HG02981 (cell line): ENCODE results near the gene OR12D3.
"Not testable (repeated sequence)": the region's sequence is repeated elsewhere in the genome, so short reads cannot be mapped to it uniquely, and the experiment has no call there.

Source experiments
- ATAC-seq: cut with Tn5 transposase; IDR thresholded peaks from one replicate; pipeline ENCODE4 v1.9.1; 2021; ENCODE audit warnings: mild to moderate bottlenecking, moderate library complexity; ENCODE audit not compliant: unreplicated experiment

Gene OR12D3

GRCh38 chr6:29375191-29375590 is at the start of gene OR12D3:
OR12D3 (minus strand) TSS chr6:29375291; CDS start chr6:29375287, 4 bp downstream.
- ATAC-seq, result no peak

GRCh38 chr6:29424575-29424974 is 49.5 kb upstream of the OR12D3 start:
- ATAC-seq, result no peak

- no peak for ATAC-seq
These were observed 49.1 kb upstream of the OR12D3 start for GRCh38 chr6:29424168-29424567.

- ATAC-seq, result no peak
These were observed 44.4 kb upstream of the OR12D3 start for GRCh38 chr6:29419516-29419915.

- no peak for ATAC-seq
These were observed 39.5 kb upstream of the OR12D3 start, which contains the start of gene OR12D1 for GRCh38 chr6:29414588-29414987. OR12D1 (plus strand) TSS chr6:29414928.

- no peak for ATAC-seq
These were observed 28.7 kb upstream of the OR12D3 start for GRCh38 chr6:29403801-29404200.

GRCh38 chr6:29399525-29399924 is 24.4 kb upstream of the OR12D3 start:
- ATAC-seq, result no peak

- ATAC-seq, result no peak
These were observed 20.2 kb upstream of the OR12D3 start, which contains the start of gene OR12D2 for GRCh38 chr6:29395331-29395730. OR12D2 (plus strand) TSS chr6:29395631; CDS start chr6:29396700, 1,069 bp downstream.

GRCh38 chr6:29388533-29388932 is 13.4 kb upstream of the OR12D3 start:
- ATAC-seq, result no peak

GRCh38 chr6:29376003-29376402 is 912 bp upstream of the OR12D3 start:
- ATAC-seq, result no peak

GRCh38 chr6:29368765-29369164 is 6.3 kb downstream of the OR12D3 start, which contains the start of gene OR5V1:
OR5V1 (minus strand) TSS chr6:29368865; CDS start chr6:29356195, 12,670 bp downstream.
- ATAC-seq, result no peak

- ATAC-seq, result no peak
These were observed 19.5 kb downstream of the OR12D3 start for GRCh38 chr6:29355603-29356002.

GRCh38 chr6:29354980-29355379 is 20.1 kb downstream of the OR12D3 start:
- no peak for ATAC-seq

GRCh38 chr6:29349348-29349747 is 25.7 kb downstream of the OR12D3 start:
- ATAC-seq, result not testable (repeated sequence)

- ATAC-seq, result no peak
These were observed 29.7 kb downstream of the OR12D3 start for GRCh38 chr6:29345380-29345779.

GRCh38 chr6:29336269-29336668 is 38.8 kb downstream of the OR12D3 start:
- ATAC-seq, result no peak

GRCh38 chr6:29332676-29333075 is 42.4 kb downstream of the OR12D3 start:
- ATAC-seq, result no peak

GRCh38 chr6:29325777-29326176 is 49.3 kb downstream of the OR12D3 start:
- ATAC-seq, result no peak
